Coronary artery (tissue), 2 donors: ENCODE data around the gene CERS6.

Source experiments
- DNase-seq: peaks from one replicate; pipeline ENCODE4 v3.0.0-alpha.2; 2017; ENCODE audit warnings: low spot score
- H3K27ac ChIP-seq, 2 donors: fragments of 200-600 bp; sonication (generic); one replicate each; pipeline ENCODE4 v1.5.1; 2016 to 2019
- H3K4me3 ChIP-seq: fragments of 200-600 bp; sonication (generic); 2 replicates; pipeline ENCODE4 v1.5.1; 2016; ENCODE audit warnings: mild to moderate bottlenecking, moderate library complexity
- CTCF ChIP-seq: fragments of 200-600 bp; sonication (generic); IDR thresholded peaks from one replicate; pipeline ENCODE4 v1.5.1; 2019; ENCODE audit warnings: antibody characterized with exemption

The CERS6 gene

GRCh38 chr2:168517816-168518215 is 61.7 kb downstream of the CERS6 start:
- no peak for TF ChIP-seq CTCF

GRCh38 chr2:168518555-168519066 is 62.5 kb downstream of the CERS6 start:
- no peak overlapping the region for H3K4me3 ChIP-seq
- H3K27ac ChIP-seq: peak overlapping the region; percentile 64 to 71
- TF ChIP-seq CTCF: no peak
- no peak for DNase-seq

More at GRCh38 chr2:168517816-168518215, 61.7 kb downstream of the CERS6 start:
- no peak for DNase-seq
- Histone ChIP-seq H3K27ac (peak overlapping the region; percentile 64 to 71), H3K4me3 (no peak overlapping the region)

GRCh38 chr2:168519534-168520308 is 63.6 kb downstream of the CERS6 start:
- TF ChIP-seq CTCF: no peak
- Histone ChIP-seq H3K4me3 (no peak overlapping the region), H3K27ac (no peak overlapping the region)
- DNase-seq: no peak

- peak overlapping the region; percentile 19 to 28 for H3K27ac ChIP-seq
- H3K4me3 ChIP-seq: peak overlapping the region; percentile 32
- no peak for TF ChIP-seq CTCF
- no peak for DNase-seq
Observed at GRCh38 chr2:168521053-168521741, 65.1 kb downstream of the CERS6 start.

GRCh38 chr2:168522446-168522845 is 66.4 kb downstream of the CERS6 start:
- DNase-seq: no peak
- Histone ChIP-seq H3K27ac (no peak overlapping the region), H3K4me3 (no peak overlapping the region)
- no peak for TF ChIP-seq CTCF

GRCh38 chr2:168524005-168524404 is 67.9 kb downstream of the CERS6 start:
- no peak overlapping the region for H3K27ac ChIP-seq
- no peak for TF ChIP-seq CTCF
- no peak overlapping the region for H3K4me3 ChIP-seq
- DNase-seq: no peak
